ENCODE results near the gene AMIGO3. TPM values are rescaled to one million over a fixed set of nuclear protein-coding genes. Genes with fewer than 3 reads are reported as not detected.
A peak's percentile ranks its signal among the peaks of the same experiment; 100 is the strongest.

AMIGO3 gene
- total RNA-seq, 1 experiment from 2014 or later = not detected

- Histone ChIP-seq H3K4me1 (no peaks in the 10 kb centered on the region; the same call in 1 of the 2 replicates), H3K27me3 (replicated peaks; ENCODE audit: control insufficient read depth, insufficient read depth, low read length) (no peaks in the 10 kb centered on the region), H3K4me3 (ENCODE audit: low read depth, low read length) (no peak overlapping the region), H3K9me3 (no peaks in the 10 kb centered on the region), H3K36me3 (ENCODE audit: control insufficient read depth, insufficient read depth, low read length) (no peaks in the 10 kb centered on the region; the same call in 1 of the 2 replicates)
- BruUV-seq (replicated peaks) = no TSS peak
- intact Hi-C loops (cut with micrococcal nuclease; ENCODE audit: unreplicated experiment) = loop anchor here (5.0 kb wide), 1 partner anchor 121 kb away; no protein-coding TSS in a partner anchor
- H3K9me3 Mint-ChIP-seq (ENCODE audit: unreplicated experiment) = no peaks in the 10 kb centered on the region
- ChIA-PET POLR2A (no interaction called here), CTCF (no interaction called here)
- H3K4me3 Mint-ChIP-seq (ENCODE audit: unreplicated experiment) = no peak overlapping the region
- no peak overlapping the region for H3K27ac Mint-ChIP-seq (ENCODE audit: unreplicated experiment)
- no peak for TF ChIP-seq CTCF (IDR thresholded peaks at IDR 0.05; ENCODE audit: insufficient read depth in 1 of 2, low read depth in 1 of 2, low read length in 1 of 2, severe bottlenecking in 1 of 2, unreplicated experiment in 1 of 2)
- H3K27me3 Mint-ChIP-seq (ENCODE audit: insufficient read depth, unreplicated experiment) = no peaks in the 10 kb centered on the region
- H3K36me3 Mint-ChIP-seq (ENCODE audit: insufficient read depth, unreplicated experiment) = peaks cover 66% of the 10 kb centered on the region
- DNase-seq = peak in 1 of 2 experiments; percentile 34
- no peaks in the 10 kb centered on the region for H3K4me1 Mint-ChIP-seq (ENCODE audit: low read depth, unreplicated experiment)
These were observed 2.7 kb downstream of the AMIGO3 start for GRCh38 chr3:49716691-49717210.

- Histone ChIP-seq H3K4me1 (no peaks in the 10 kb centered on the region; the same call in 1 of the 2 replicates), H3K27me3 (replicated peaks; ENCODE audit: control insufficient read depth, insufficient read depth, low read length) (no peaks in the 10 kb centered on the region), H3K4me3 (ENCODE audit: low read depth, low read length) (no peak overlapping the region), H3K9me3 (no peaks in the 10 kb centered on the region), H3K36me3 (ENCODE audit: control insufficient read depth, insufficient read depth, low read length) (no peaks in the 10 kb centered on the region; the same call in 1 of the 2 replicates)
- H3K9me3 Mint-ChIP-seq (ENCODE audit: unreplicated experiment) = no peaks in the 10 kb centered on the region
- intact Hi-C loops (cut with micrococcal nuclease; ENCODE audit: unreplicated experiment) = loop anchor here (5.0 kb wide), 1 partner anchor 121 kb away; no protein-coding TSS in a partner anchor
- H3K27me3 Mint-ChIP-seq (ENCODE audit: insufficient read depth, unreplicated experiment) = no peaks in the 10 kb centered on the region
- no TSS peak for BruUV-seq (replicated peaks)
- no peaks in the 10 kb centered on the region for H3K4me1 Mint-ChIP-seq (ENCODE audit: low read depth, unreplicated experiment)
- no peak for DNase-seq
- CTCF ChIA-PET = no interaction called here
- POLR2A ChIA-PET = no interaction called here
- no peak overlapping the region for H3K27ac Mint-ChIP-seq (ENCODE audit: unreplicated experiment)
- peaks cover 60% of the 10 kb centered on the region for H3K36me3 Mint-ChIP-seq (ENCODE audit: insufficient read depth, unreplicated experiment)
- TF ChIP-seq CTCF (IDR thresholded peaks at IDR 0.05; ENCODE audit: insufficient read depth in 1 of 2, low read depth in 1 of 2, low read length in 1 of 2, severe bottlenecking in 1 of 2, unreplicated experiment in 1 of 2) = no peak
- H3K4me3 Mint-ChIP-seq (ENCODE audit: unreplicated experiment) = no peak overlapping the region
These were observed 3.3 kb downstream of the AMIGO3 start for GRCh38 chr3:49716169-49716568.

GRCh38 chr3:49715611-49716121, 3.8 kb downstream of the AMIGO3 start:
- ChIA-PET CTCF (no interaction called here), POLR2A (no interaction called here)
- DNase-seq = no peak
- no peak overlapping the region for H3K4me3 Mint-ChIP-seq (ENCODE audit: unreplicated experiment)
- TF ChIP-seq CTCF (IDR thresholded peaks at IDR 0.05; ENCODE audit: insufficient read depth in 1 of 2, low read depth in 1 of 2, low read length in 1 of 2, severe bottlenecking in 1 of 2, unreplicated experiment in 1 of 2) = no peak
- no peaks in the 10 kb centered on the region for H3K9me3 Mint-ChIP-seq (ENCODE audit: unreplicated experiment)
- no peak overlapping the region for H3K27ac Mint-ChIP-seq (ENCODE audit: unreplicated experiment)
- Histone ChIP-seq H3K36me3 (ENCODE audit: control insufficient read depth, insufficient read depth, low read length) (no peaks in the 10 kb centered on the region), H3K9me3 (no peaks in the 10 kb centered on the region), H3K4me1 (no peaks in the 10 kb centered on the region; the same call in 1 of the 2 replicates), H3K27me3 (replicated peaks; ENCODE audit: control insufficient read depth, insufficient read depth, low read length) (no peaks in the 10 kb centered on the region), H3K4me3 (ENCODE audit: low read depth, low read length) (no peak overlapping the region)
- intact Hi-C loops (cut with micrococcal nuclease; ENCODE audit: unreplicated experiment) = loop anchor here (5.0 kb wide), 1 partner anchor 122 kb away; no protein-coding TSS in a partner anchor
- H3K27me3 Mint-ChIP-seq (ENCODE audit: insufficient read depth, unreplicated experiment) = no peaks in the 10 kb centered on the region
- BruUV-seq (replicated peaks) = no TSS peak
- H3K36me3 Mint-ChIP-seq (ENCODE audit: insufficient read depth, unreplicated experiment) = peaks cover 55% of the 10 kb centered on the region
- H3K4me1 Mint-ChIP-seq (ENCODE audit: low read depth, unreplicated experiment) = no peaks in the 10 kb centered on the region

Data from Caco-2 (cell line).